ENCODE measurements around the gene C15orf40. TPM values are rescaled to one million over a fixed set of nuclear protein-coding genes. Genes with fewer than 3 reads are reported as not detected.
A peak's percentile ranks its signal among the peaks of the same experiment; 100 is the strongest.

Gene C15orf40
- total and polyA plus RNA-seq, 2 of the 13 experiments (the other 11 are each of a cell fraction or from before 2014, with no cell fraction given), result 24.0 to 26.3 TPM

GRCh38 chr15:82971218-82971984 is 40.0 kb downstream of the C15orf40 start:
- no peak overlapping the region for H2AFZ ChIP-seq (ENCODE audit: low read length)
- H3K4me2 ChIP-seq (ENCODE audit: low read depth, low read length), result no peak overlapping the region
- H3K79me2 ChIP-seq (ENCODE audit: insufficient read depth, low read length), result no peaks in the 10 kb centered on the region
- H3K27ac ChIP-seq (ENCODE audit: extremely low read length, insufficient read depth, low read length), result no peak overlapping the region
- WGBS (ENCODE audit: low lambda C conversion rate), result 49% methylated on average over 2 of the region's 2 CpGs
- no peaks in the 10 kb centered on the region for H3K9me3 ChIP-seq (ENCODE audit: low read length)
- H3K9ac ChIP-seq (ENCODE audit: insufficient read depth, low read depth, low read length), result no peak overlapping the region
- peaks cover 15% of the 10 kb centered on the region for H3K4me1 ChIP-seq (ENCODE audit: insufficient read depth, low read length)
- intact Hi-C loops (cut with micrococcal nuclease; ENCODE audit: unreplicated experiment) (no loop called here), in situ Hi-C loops (cut with HindIII; ENCODE audit: extremely low pct_ligation_motif_present, low pct_unique_long_range_greater_than_20kb) (no loop called here)
- ATAC-seq (no peak), DNase-seq (ENCODE audit: low spot score) (no peak), FAIRE-seq (peak; percentile 4)
- H3K27me3 ChIP-seq (ENCODE audit: control insufficient read depth in 1 of 2, insufficient read depth in 2 of 2, low read length in 2 of 2), result no peaks in the 10 kb centered on the region
- ChIA-PET CTCF (ENCODE audit: low intra/inter-chr PET ratio, low total read pairs) (no interaction called here), POLR2A (interaction anchor here (0.7 to 1.4 kb wide), 2 partner anchors 12 to 14 kb away, joined by 3 to 5 read pairs; partner anchors contain the start of gene RAMAC)
- TF ChIP-seq MTF2 (CRISPR knock-in tag; IDR thresholded peaks at IDR 0.05; ENCODE audit: borderline replicate concordance), result no peak
- no peak for TF ChIP-seq ZNF7 (CRISPR knock-in tag; IDR thresholded peaks at IDR 0.05)
- no peak for TF ChIP-seq HNRNPK (IDR thresholded peaks at IDR 0.05; ENCODE audit: low read depth, low read length, poor library complexity, severe bottlenecking)
- no peak for TF ChIP-seq ZNF225 (CRISPR knock-in tag; IDR thresholded peaks at IDR 0.05)
- TF ChIP-seq SSRP1 (CRISPR knock-in tag; IDR thresholded peaks at IDR 0.05), result no peak
- TF ChIP-seq CTCF (CRISPR knock-in tag; IDR thresholded peaks at IDR 0.05), result no peak
- BruUV-seq (replicated peaks), result no TSS peak
- no peaks in the 10 kb centered on the region for H3K36me3 ChIP-seq (replicated peaks in 1 of 2; ENCODE audit: control insufficient read depth in 1 of 2, insufficient read depth in 2 of 2, low read length in 2 of 2)
- H4K20me1 ChIP-seq (ENCODE audit: insufficient read depth, low read length), result no peaks in the 10 kb centered on the region
- no peak overlapping the region for H3K4me3 ChIP-seq (replicated peaks in 1 of 3; ENCODE audit: insufficient read depth in 1 of 3, low read depth in 2 of 3, low read length in 3 of 3)

- ATAC-seq (no peak), DNase-seq (ENCODE audit: low spot score) (no peak), FAIRE-seq (no peak)
- H3K4me3 ChIP-seq (replicated peaks in 1 of 3; ENCODE audit: insufficient read depth in 1 of 3, low read depth in 2 of 3, low read length in 3 of 3), result no peak overlapping the region
- no peak overlapping the region for H3K9ac ChIP-seq (ENCODE audit: insufficient read depth, low read depth, low read length)
- ChIA-PET CTCF (ENCODE audit: low intra/inter-chr PET ratio, low total read pairs) (no interaction called here), POLR2A (no interaction called here)
- H3K79me2 ChIP-seq (ENCODE audit: insufficient read depth, low read length), result no peaks in the 10 kb centered on the region
- H2AFZ ChIP-seq (ENCODE audit: low read length), result no peak overlapping the region
- no peak overlapping the region for H3K4me2 ChIP-seq (ENCODE audit: low read depth, low read length)
- WGBS (ENCODE audit: low lambda C conversion rate), result 0% methylated on average over 1 of the region's 1 CpG
- BruUV-seq (replicated peaks), result no TSS peak
- no peaks in the 10 kb centered on the region for H3K27me3 ChIP-seq (ENCODE audit: control insufficient read depth in 1 of 2, insufficient read depth in 2 of 2, low read length in 2 of 2)
- no peaks in the 10 kb centered on the region for H3K9me3 ChIP-seq (ENCODE audit: low read length)
- H3K27ac ChIP-seq (ENCODE audit: extremely low read length, insufficient read depth, low read length), result no peak overlapping the region
- intact Hi-C loops (cut with micrococcal nuclease; ENCODE audit: unreplicated experiment) (no loop called here), in situ Hi-C loops (cut with HindIII; ENCODE audit: extremely low pct_ligation_motif_present, low pct_unique_long_range_greater_than_20kb) (no loop called here)
- H3K4me1 ChIP-seq (ENCODE audit: insufficient read depth, low read length), result peaks cover 15% of the 10 kb centered on the region
- H4K20me1 ChIP-seq (ENCODE audit: insufficient read depth, low read length), result no peaks in the 10 kb centered on the region
- H3K36me3 ChIP-seq (replicated peaks in 1 of 2; ENCODE audit: control insufficient read depth in 1 of 2, insufficient read depth in 2 of 2, low read length in 2 of 2), result no peaks in the 10 kb centered on the region
- TF ChIP-seq FOXO4 (CRISPR knock-in tag; conservative IDR thresholded peaks at IDR 0.05), result no peak
- no peak for TF ChIP-seq NONO (IDR thresholded peaks at IDR 0.05)
- TF ChIP-seq NONO (CRISPR knock-in tag; conservative IDR thresholded peaks at IDR 0.05), result no peak
- no peak for TF ChIP-seq KLF16 (CRISPR knock-in tag; IDR thresholded peaks at IDR 0.05)
- TF ChIP-seq DR1 (CRISPR knock-in tag; IDR thresholded peaks at IDR 0.05), result no peak
- no peak for TF ChIP-seq SOX13 (IDR thresholded peaks at IDR 0.05)
- TF ChIP-seq SOX13 (CRISPR knock-in tag; conservative IDR thresholded peaks at IDR 0.05 in 1 of 2, IDR thresholded peaks at IDR 0.05 in 1 of 2), result no peak
- TF ChIP-seq ZNF296 (CRISPR knock-in tag; conservative IDR thresholded peaks at IDR 0.05), result no peak
These were observed 40.7 kb downstream of the C15orf40 start for GRCh38 chr15:82970696-82971095.

Data from HepG2 (cell line).